Stomach (tissue), 9 donors: ENCODE measurements around the gene PEF1. TPM values are rescaled to one million over a fixed set of nuclear protein-coding genes. Genes with fewer than 3 reads are reported as not detected.

Source experiments
- DNase-seq, 2 donors: peaks; one replicate each; pipeline versions ENCODE4 v3.0.0 to v3.0.0-alpha.2; 2013 to 2019
- H3K27ac ChIP-seq, 5 donors: fragments of 200-600 bp in 4 of 5; sonication (generic) in 4 of 5; one replicate each; pipeline ENCODE4 v1.5.1; 2013 to 2019; ENCODE audit warnings: mild to moderate bottlenecking in 1 of 5, moderate library complexity in 1 of 5
- H3K27me3 ChIP-seq, 3 donors: fragments of 200-600 bp; sonication (generic); one replicate each; pipeline ENCODE4 v1.5.1; 2017 to 2019; ENCODE audit warnings: mixed run types in 1 of 3
- H3K36me3 ChIP-seq, 4 donors: fragments of 200-600 bp; sonication (generic); 1 replicate in 3 of 4; 2 replicates in 1 of 4; pipeline ENCODE4 v1.5.1; 2016 to 2019
- H3K4me1 ChIP-seq, 4 donors: fragments of 200-600 bp; sonication (generic); one replicate each; pipeline ENCODE4 v1.5.1; 2016 to 2019
- H3K4me3 ChIP-seq, 4 donors: fragments of 200-600 bp; sonication (generic) in 3 of 4; one replicate each; pipeline ENCODE4 v1.5.1; 2016 to 2019; ENCODE audit warnings: mild to moderate bottlenecking in 1 of 4
- H3K9me3 ChIP-seq, 4 donors: fragments of 200-600 bp; sonication (generic); one replicate each; pipeline ENCODE4 v1.5.1; 2016 to 2019
- EP300 ChIP-seq: sonication (generic); formaldehyde crosslinking; IDR thresholded peaks from one replicate; pipeline ENCODE4 v1.6.1; 2017; ENCODE audit warnings: antibody characterized with exemption
- POLR2A ChIP-seq, 4 donors: fragments of 450-650 bp; IDR thresholded peaks; one replicate each; pipeline ENCODE4 v1.6.1; 2016; ENCODE audit warnings: antibody characterized with exemption in 4 of 4, control low read depth in 2 of 4, mild to moderate bottlenecking in 1 of 4, moderate library complexity in 1 of 4
- POLR2AphosphoS5 ChIP-seq, 3 donors: sonication (generic); formaldehyde crosslinking; IDR thresholded peaks; one replicate each; pipeline ENCODE4 v1.6.1; 2016; ENCODE audit warnings: antibody characterized with exemption in 3 of 3
- WGBS, 5 donors: extraction: QIAGEN DNeasy Blood & Tissue Kit in 3 of 5; methylation state at CpG; one replicate each; pipeline versions ENCODE4 v1.1.5 to v1.1.7; 2013 to 2018; 5-methylcytosine and 5-hydroxymethylcytosine counted together
- intact Hi-C: fragments of 100-400 bp; cut with DNase I; formaldehyde crosslinking; loops from one replicate; pipeline ENCODE4 v1.15.1; 2023; ENCODE audit warnings: low total_unique reads
- polyA plus RNA-seq, 3 donors: library from polyadenylated mRNA; stranded (reverse); fragments of 200-250 nt; gene quantifications; one replicate each; pipeline ENCODE4 v1.2.3, GENCODE V29; 2013
- total RNA-seq, 5 donors: library from RNA; depleted of rRNA; stranded (reverse); fragments of >200 nt; gene quantifications; one replicate each; pipeline versions ENCODE4 v1.1.0 to v1.2.3, GENCODE V29; 2014 to 2016
- TF ChIP-seq, protein P1 (sequence below), 7 experiments: fragments of 450-650 bp in 4 of 7; fragments of 200-600 bp in 3 of 7; sonication (generic) in 3 of 7; IDR thresholded peaks; one replicate each; pipeline ENCODE4 v1.5.1; 2016 to 2019; ENCODE audit warnings: antibody characterized with exemption in 7 of 7, control low read depth in 2 of 7, mild to moderate bottlenecking in 1 of 7
- donor health status: healthy with polysubstance abuse.
- donor health status: Bipolar disorder and iron deficiency.
- donor health status: healthy.

Gene PEF1
- total and polyA plus RNA-seq, 8 donors = 19.7 to 91.0 (median 66.1) TPM

DNA sequence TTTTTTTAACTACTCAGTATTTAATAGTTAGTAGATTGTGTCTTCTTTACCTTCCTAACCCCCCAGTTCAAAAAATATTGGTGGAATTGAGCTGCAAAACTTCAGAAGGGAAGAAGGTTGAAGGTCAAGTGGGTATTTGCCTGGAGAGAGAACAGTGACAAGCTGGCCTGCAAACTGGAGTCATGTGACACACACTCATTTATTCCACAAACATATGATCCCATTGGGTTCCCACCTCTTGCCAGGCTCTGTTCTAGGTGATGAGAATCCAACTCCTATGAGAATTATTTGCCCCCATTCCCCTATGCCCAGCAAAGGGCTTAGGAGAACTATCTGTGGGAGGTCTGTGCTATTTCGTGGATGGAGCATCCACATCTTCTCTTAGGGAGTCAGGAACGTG, 3.5 kb upstream of the PEF1 start:
- intact Hi-C loops = no loop called here
- H3K4me3 ChIP-seq = no peak overlapping the region
- no peak for DNase-seq
- H3K4me1 ChIP-seq = peaks cover 15 to 34% (median 23%) of the 10 kb centered on the region in 4 donors
- peaks cover 0 to 16% (median 9%) of the 10 kb centered on the region in 4 donors for H3K36me3 ChIP-seq
- H3K27me3 ChIP-seq = no peaks in the 10 kb centered on the region
- 55 to 82% (median 73%) methylated on average over 2 of the region's 2 CpGs for WGBS, 5 donors
- peak overlapping the region in 2 of 5 donors; percentile 17 to 34 for H3K27ac ChIP-seq
- TF ChIP-seq POLR2AphosphoS5 (IDR thresholded peaks at IDR 0.05) = no peak
- TF ChIP-seq, protein P1, sequence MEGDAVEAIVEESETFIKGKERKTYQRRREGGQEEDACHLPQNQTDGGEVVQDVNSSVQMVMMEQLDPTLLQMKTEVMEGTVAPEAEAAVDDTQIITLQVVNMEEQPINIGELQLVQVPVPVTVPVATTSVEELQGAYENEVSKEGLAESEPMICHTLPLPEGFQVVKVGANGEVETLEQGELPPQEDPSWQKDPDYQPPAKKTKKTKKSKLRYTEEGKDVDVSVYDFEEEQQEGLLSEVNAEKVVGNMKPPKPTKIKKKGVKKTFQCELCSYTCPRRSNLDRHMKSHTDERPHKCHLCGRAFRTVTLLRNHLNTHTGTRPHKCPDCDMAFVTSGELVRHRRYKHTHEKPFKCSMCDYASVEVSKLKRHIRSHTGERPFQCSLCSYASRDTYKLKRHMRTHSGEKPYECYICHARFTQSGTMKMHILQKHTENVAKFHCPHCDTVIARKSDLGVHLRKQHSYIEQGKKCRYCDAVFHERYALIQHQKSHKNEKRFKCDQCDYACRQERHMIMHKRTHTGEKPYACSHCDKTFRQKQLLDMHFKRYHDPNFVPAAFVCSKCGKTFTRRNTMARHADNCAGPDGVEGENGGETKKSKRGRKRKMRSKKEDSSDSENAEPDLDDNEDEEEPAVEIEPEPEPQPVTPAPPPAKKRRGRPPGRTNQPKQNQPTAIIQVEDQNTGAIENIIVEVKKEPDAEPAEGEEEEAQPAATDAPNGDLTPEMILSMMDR (IDR thresholded peaks at IDR 0.05) = no peak
- TF ChIP-seq EP300 = no peak
- TF ChIP-seq POLR2A (IDR thresholded peaks at IDR 0.05) = no peak
- H3K9me3 ChIP-seq = no peaks in the 10 kb centered on the region

DNA sequence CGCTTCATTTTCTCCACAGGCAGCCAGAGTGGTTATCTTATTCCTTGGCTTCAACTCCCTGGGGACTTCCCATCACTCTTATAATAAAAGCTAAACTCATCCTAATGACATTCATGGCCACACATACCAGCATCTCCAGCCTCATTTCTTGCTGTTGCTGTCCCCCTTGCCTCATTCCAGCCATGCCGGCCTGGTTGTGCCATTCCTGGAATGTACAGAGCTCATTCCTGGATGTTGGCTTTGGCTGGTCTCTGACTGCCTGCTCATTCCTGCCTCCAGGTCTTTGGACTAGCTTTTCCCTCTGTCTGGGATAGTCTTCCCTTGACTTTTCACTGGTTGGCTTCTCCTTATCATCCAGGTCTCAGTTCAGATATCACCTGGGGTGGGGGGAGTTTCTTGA, 2.4 kb upstream of the PEF1 start:
- intact Hi-C loops = no loop called here
- TF ChIP-seq POLR2A (IDR thresholded peaks at IDR 0.05) (no peak), EP300 (no peak), POLR2AphosphoS5 (IDR thresholded peaks at IDR 0.05) (no peak)
- TF ChIP-seq, protein P1 (IDR thresholded peaks at IDR 0.05) = no peak
- Histone ChIP-seq H3K27me3 (no peaks in the 10 kb centered on the region), H3K4me3 (no peak overlapping the region), H3K9me3 (no peaks in the 10 kb centered on the region), H3K36me3 (peaks cover 0 to 5% (median 2%) of the 10 kb centered on the region in 4 donors), H3K27ac (no peak overlapping the region), H3K4me1 (peaks cover 23 to 45% (median 33%) of the 10 kb centered on the region in 4 donors)
- 76 to 96% (median 86%) methylated on average over 2 of the region's 2 CpGs for WGBS, 5 donors
- DNase-seq = no peak

DNA sequence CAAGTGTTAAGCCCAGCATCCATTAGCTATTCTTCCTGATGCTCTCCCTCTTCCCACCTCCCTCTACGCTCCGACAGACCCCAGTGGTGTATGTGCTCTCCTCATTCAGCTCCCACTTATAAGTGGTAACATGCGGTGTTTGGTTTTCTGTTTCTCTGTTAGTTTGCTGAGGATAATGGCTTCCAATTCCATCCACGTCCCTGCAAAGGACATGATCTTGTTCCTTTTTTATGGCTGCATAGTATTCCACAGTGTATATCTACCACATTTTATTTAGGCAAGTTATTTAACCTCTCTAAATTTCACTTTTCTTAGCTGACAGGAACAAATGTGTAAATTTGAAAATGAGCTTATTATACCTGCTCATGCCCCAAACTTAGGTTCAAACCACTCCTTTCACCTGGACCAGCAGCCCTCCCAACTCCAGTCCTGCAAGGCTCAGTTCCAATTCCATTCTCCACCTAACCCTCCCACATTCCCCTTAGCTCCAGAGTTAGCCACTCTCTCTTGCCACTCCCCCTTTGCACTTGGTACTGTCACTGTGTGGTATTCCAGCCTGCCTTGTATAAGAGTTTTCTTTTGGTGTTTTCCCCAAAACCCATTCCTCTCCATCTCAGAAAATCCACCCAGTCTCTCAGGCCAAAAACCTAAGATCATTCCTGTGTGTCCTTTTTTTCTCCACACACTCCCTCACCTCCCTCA, 1.7 kb upstream of the PEF1 start:
- 94 to 99% (median 97%) methylated on average over 4 of the region's 4 CpGs for WGBS, 5 donors
- Histone ChIP-seq H3K4me1 (peaks cover 23 to 48% (median 39%) of the 10 kb centered on the region in 4 donors), H3K27ac (no peak overlapping the region), H3K4me3 (no peak overlapping the region), H3K9me3 (no peaks in the 10 kb centered on the region), H3K27me3 (no peaks in the 10 kb centered on the region), H3K36me3 (no peaks in the 10 kb centered on the region)
- TF ChIP-seq POLR2A (IDR thresholded peaks at IDR 0.05) (no peak), EP300 (no peak), POLR2AphosphoS5 (IDR thresholded peaks at IDR 0.05) (no peak)
- TF ChIP-seq, protein P1 (IDR thresholded peaks at IDR 0.05) = no peak
- DNase-seq = no peak
- intact Hi-C loops = no loop called here

DNA sequence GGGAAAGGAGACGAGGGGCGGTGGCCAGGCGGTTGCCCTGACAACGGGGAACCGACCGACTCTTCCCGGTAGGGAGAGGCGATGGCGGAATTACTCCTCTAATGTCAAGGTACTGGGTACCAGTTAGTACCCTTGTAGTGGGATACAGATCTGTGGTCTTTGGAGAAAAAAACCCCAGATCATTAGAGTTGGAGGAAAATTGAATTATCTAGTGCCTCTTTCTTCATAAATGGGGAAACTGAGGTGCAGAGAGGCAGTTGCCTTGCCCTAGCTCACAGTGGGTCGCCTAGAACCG, 545 bp upstream of the PEF1 start:
- Histone ChIP-seq H3K9me3 (no peaks in the 10 kb centered on the region), H3K27ac (peak overlapping the region; percentile 92 to 100 (median 99)), H3K4me3 (peak overlapping the region; percentile 54 to 94 (median 76)), H3K4me1 (peaks cover 17 to 48% (median 44%) of the 10 kb centered on the region in 4 donors), H3K36me3 (no peaks in the 10 kb centered on the region), H3K27me3 (no peaks in the 10 kb centered on the region)
- no peak for DNase-seq
- intact Hi-C loops = no loop called here
- peak in 2 of 3 donors; percentile 18 to 36 for TF ChIP-seq POLR2AphosphoS5 (IDR thresholded peaks at IDR 0.05)
- TF ChIP-seq POLR2A (IDR thresholded peaks at IDR 0.05) = no peak
- TF ChIP-seq EP300 = no peak
- TF ChIP-seq, protein P1 (IDR thresholded peaks at IDR 0.05) = no peak
- WGBS, 5 donors = 0 to 2% (median 1%) methylated on average over 11 of the region's 11 CpGs
